GM12878 (cell line): ENCODE data around the gene COMMD1. TPM values are rescaled to one million over a fixed set of nuclear protein-coding genes. Genes with fewer than 3 reads are reported as not detected.

Experiments used
- ASH2L ChIP-seq: fragments of 300-600, 200-600 bp; sonication (generic); IDR thresholded peaks from 2 replicates; pipeline ENCODE4 v1.6.1; 2017; ENCODE audit warnings: low read depth, mild to moderate bottlenecking, borderline replicate concordance
- ATF2 ChIP-seq: IDR thresholded peaks from 2 replicates; pipeline ENCODE4 v1.6.1; 2012; ENCODE audit warnings: low read length, inconsistent platforms
- BCL3 ChIP-seq: IDR thresholded peaks from 2 replicates; pipeline ENCODE4 v1.6.1; 2011; ENCODE audit warnings: borderline replicate concordance, low read depth, mild to moderate bottlenecking, moderate library complexity, low read length; ENCODE audit not compliant: insufficient read depth, poor library complexity, severe bottlenecking
- BMI1 ChIP-seq: fragments of 450-650 bp; IDR thresholded peaks from 2 replicates; pipeline ENCODE4 v1.6.1; 2016; ENCODE audit warnings: mild to moderate bottlenecking, moderate library complexity, borderline replicate concordance
- CBX5 ChIP-seq: sonication (generic); IDR thresholded peaks from 2 replicates; pipeline ENCODE4 v1.6.1; 2016; ENCODE audit warnings: low read depth, moderate library complexity, mild to moderate bottlenecking, inconsistent platforms
- E2F8 ChIP-seq: fragments of 450-650 bp; IDR thresholded peaks from 2 replicates; pipeline ENCODE4 v1.6.1; 2018; ENCODE audit warnings: mild to moderate bottlenecking, low read depth, moderate library complexity; ENCODE audit not compliant: partially characterized antibody
- ESRRA ChIP-seq: IDR thresholded peaks from 2 replicates; pipeline ENCODE4 v1.6.1; 2012; ENCODE audit warnings: mild to moderate bottlenecking, low read length, improper control_type of control experiment
- GATAD2B ChIP-seq: fragments of 450-650 bp; conservative IDR thresholded peaks from 2 replicates; pipeline ENCODE4 v1.6.1; 2017; ENCODE audit warnings: low read depth, mild to moderate bottlenecking, moderate library complexity
- HDAC2 ChIP-seq: fragments of 200-600 bp; sonication (generic); IDR thresholded peaks from 2 replicates; pipeline ENCODE4 v1.6.1; 2017
- LARP7 ChIP-seq: fragments of 450-650 bp; IDR thresholded peaks from 2 replicates; pipeline ENCODE4 v1.6.1; 2017; ENCODE audit warnings: mild to moderate bottlenecking
- MAX ChIP-seq: IDR thresholded peaks from 2 replicates; pipeline ENCODE4 v1.6.1; 2012; ENCODE audit warnings: low read depth, low read length, improper control_type of control experiment
- NFYB ChIP-seq: IDR thresholded peaks from 2 replicates; pipeline ENCODE4 v1.6.1; 2011; ENCODE audit warnings: low read depth, mild to moderate bottlenecking, low read length, improper control_type of control experiment, moderate library complexity; ENCODE audit not compliant: insufficient read depth
- NR2C1 ChIP-seq: fragments of 450-650 bp; IDR thresholded peaks from 2 replicates; pipeline ENCODE4 v1.6.1; 2017; ENCODE audit warnings: antibody characterized with exemption, mild to moderate bottlenecking, moderate library complexity
- PAX8 ChIP-seq: fragments of 450-650 bp; IDR thresholded peaks from 2 replicates; pipeline ENCODE4 v1.6.1; 2017; ENCODE audit warnings: mild to moderate bottlenecking, moderate library complexity
- RAD51 ChIP-seq: fragments of 450-650 bp; IDR thresholded peaks from 2 replicates; pipeline ENCODE4 v1.6.1; 2016; ENCODE audit warnings: moderate library complexity, mild to moderate bottlenecking, inconsistent platforms
- RELA ChIP-seq: fragments of 450-650 bp; IDR thresholded peaks from 2 replicates; pipeline ENCODE4 v1.8.0; 2014; ENCODE audit warnings: borderline replicate concordance; ENCODE audit not compliant: partially characterized antibody
- SPI1 ChIP-seq: IDR thresholded peaks from 2 replicates; pipeline ENCODE4 v1.6.1; 2011; ENCODE audit warnings: low read depth, mild to moderate bottlenecking, low read length, moderate library complexity, borderline replicate concordance; ENCODE audit not compliant: insufficient read depth
- SUZ12 ChIP-seq: fragments of 200-600 bp; sonication (generic); IDR thresholded peaks from one replicate; pipeline ENCODE4 v1.6.1; 2018; ENCODE audit warnings: antibody characterized with exemption, mild to moderate bottlenecking; ENCODE audit not compliant: unreplicated experiment
- TARDBP ChIP-seq: IDR thresholded peaks from 2 replicates; pipeline ENCODE4 v1.6.1; 2016; ENCODE audit warnings: borderline replicate concordance
- TBL1XR1 ChIP-seq: IDR thresholded peaks from 2 replicates; pipeline ENCODE4 v1.6.1; 2012; ENCODE audit warnings: low read depth, low read length, improper control_type of control experiment
- ZNF217 ChIP-seq: fragments of 450-650 bp; IDR thresholded peaks from 2 replicates; pipeline ENCODE4 v1.6.1; 2017; ENCODE audit warnings: antibody characterized with exemption, mild to moderate bottlenecking
- ZNF24 ChIP-seq: fragments of 450-650 bp; IDR thresholded peaks from 2 replicates; pipeline ENCODE4 v1.6.1; 2017; ENCODE audit warnings: antibody characterized with exemption, mild to moderate bottlenecking
- polyA plus RNA-seq, 11 experiments: library from polyadenylated mRNA; depleted of rRNA in 4 of 11; unstranded in 6 of 11; stranded (reverse) in 5 of 11; fragments of >200 nt; fragmentation: Nextera tagmentation in 4 of 11; fragmentation: Illumina TruSeq in 1 of 11; extraction: Ambion mirVana in 4 of 11; extraction: Trizol in 1 of 11; gene quantifications; 1 replicate in 1 of 11; 2 replicates in 10 of 11; pipeline versions ENCODE4 v1.2.1 to v1.2.3, GENCODE V29; 2011 to 2016; ENCODE audit warnings: inconsistent platforms in 2 of 11, missing spikeins in 2 of 11, low read depth in 1 of 11
- total RNA-seq, 4 experiments: library from RNA; depleted of rRNA in 3 of 4; stranded (reverse); fragments of >200 nt in 3 of 4; fragmentation: Illumina TruSeq in 1 of 4; extraction: Trizol in 1 of 4; gene quantifications; 2 replicates each; pipeline versions ENCODE4 v1.2.1 to v1.2.3, GENCODE V29; 2013 to 2021

The COMMD1 gene
- total and polyA plus RNA-seq, 10 of the 15 experiments (the other 5 are each of a cell fraction or from before 2014, with no cell fraction given), result 39.7 to 210 (median 53.7) TPM

- TF ChIP-seq ATF2 (peak; percentile 95), NR2C1 (no peak), TBL1XR1 (peak; percentile 82; the same call in 1 of the 2 replicates), RELA (peak; percentile 62), ZNF217 (peak; percentile 92), ESRRA (no peak), MAX (no peak), PAX8 (no peak), HDAC2 (no peak), BMI1 (peak; percentile 87; the same call in 1 of the 2 replicates), ASH2L (no peak), LARP7 (no peak), BCL3 (peak; percentile 93), ZNF24 (peak; percentile 90), RAD51 (peak; percentile 27; the same call in 1 of the 2 replicates), TARDBP (0 out of 2 replicates have a peak, but pooled peaks have one; percentile 33), NFYB (no peak), GATAD2B (peak; percentile 94), SUZ12 (no peak), E2F8 (peak; percentile 29), SPI1 (peak; percentile 100), CBX5 (peak; percentile 94; the same call in 1 of the 2 replicates)
These were observed 133.7 kb downstream of the COMMD1 start (continued) for GRCh38 chr2:62038975-62039771.
